OCI-M2 (cell line): ENCODE data around the gene AJAP1.

Experiments used
- DNase-seq: peaks from one replicate; lab custom pipeline; 2025; ENCODE audit not compliant: unreplicated experiment; lab: John Stamatoyannopoulos, UW

Gene AJAP1

GRCh38 chr1:4697801-4698200 lies 43.4 kb downstream of the AJAP1 start:
- no peak for DNase-seq

- no peak for DNase-seq
Measured at GRCh38 chr1:4698911-4699310, 44.5 kb downstream of the AJAP1 start.

- no peak for DNase-seq
Measured at GRCh38 chr1:4699376-4700301, 45.2 kb downstream of the AJAP1 start.

- DNase-seq: no peak
Measured at GRCh38 chr1:4700801-4701200, 46.4 kb downstream of the AJAP1 start.

- no peak for DNase-seq
Measured at GRCh38 chr1:4701276-4701675, 46.9 kb downstream of the AJAP1 start.

- no peak for DNase-seq
Measured at GRCh38 chr1:4702464-4702863, 48.1 kb downstream of the AJAP1 start.

- DNase-seq: no peak
Measured at GRCh38 chr1:4702932-4703331, 48.5 kb downstream of the AJAP1 start.

GRCh38 chr1:4703646-4704045 lies 49.2 kb downstream of the AJAP1 start:
- no peak for DNase-seq

GRCh38 chr1:4708840-4709507 lies 54.6 kb downstream of the AJAP1 start:
- DNase-seq: no peak

GRCh38 chr1:4709641-4710040 lies 55.2 kb downstream of the AJAP1 start:
- DNase-seq: no peak

- no peak for DNase-seq
Measured at GRCh38 chr1:4710592-4711415, 56.4 kb downstream of the AJAP1 start.

GRCh38 chr1:4711416-4712275 lies 57.2 kb downstream of the AJAP1 start:
- no peak for DNase-seq

- no peak for DNase-seq
Measured at GRCh38 chr1:4713669-4714068, 59.3 kb downstream of the AJAP1 start.

GRCh38 chr1:4716406-4716805 lies 62.0 kb downstream of the AJAP1 start:
- DNase-seq: no peak

GRCh38 chr1:4718071-4718470 lies 63.7 kb downstream of the AJAP1 start:
- no peak for DNase-seq

- no peak for DNase-seq
Measured at GRCh38 chr1:4723106-4723505, 68.7 kb downstream of the AJAP1 start.

GRCh38 chr1:4724001-4724400 lies 69.6 kb downstream of the AJAP1 start:
- no peak for DNase-seq

- no peak for DNase-seq
Measured at GRCh38 chr1:4724695-4725250, 70.4 kb downstream of the AJAP1 start.

- no peak for DNase-seq
Measured at GRCh38 chr1:4725416-4725815, 71.0 kb downstream of the AJAP1 start.

GRCh38 chr1:4726620-4727341 lies 72.4 kb downstream of the AJAP1 start:
- no peak for DNase-seq
